ENCODE data around the gene UPK2.
"Not testable (repeated sequence)": the region's sequence is repeated elsewhere in the genome, so short reads cannot be mapped to it uniquely, and the experiment has no call there.

The UPK2 gene

DNA sequence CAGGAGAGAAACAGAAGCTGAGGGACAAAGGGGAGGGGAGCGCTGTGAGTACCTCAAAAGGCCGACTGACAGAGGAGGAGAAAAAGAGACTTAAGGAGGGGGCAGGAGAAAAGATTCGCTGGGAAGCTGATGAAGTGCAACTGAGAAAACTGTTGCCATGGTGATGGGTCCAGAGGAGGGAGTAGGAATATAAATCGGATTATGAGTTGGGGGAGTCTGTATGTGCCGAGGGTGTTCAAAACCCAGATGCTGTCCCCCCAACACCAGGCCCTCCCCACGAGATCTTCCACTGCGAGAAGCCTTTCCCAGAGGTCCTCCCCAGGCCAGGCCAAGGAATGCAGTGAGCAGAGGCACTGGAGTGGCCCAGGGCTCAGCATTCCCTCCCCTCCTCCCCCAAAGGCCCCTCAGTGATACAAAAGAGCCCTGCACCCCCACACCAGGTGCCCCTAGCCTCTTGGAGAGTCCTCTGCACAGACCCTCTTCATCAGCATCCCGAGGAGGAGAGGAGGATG, 16.6 kb upstream of the UPK2 start:
- no peak for DNase-seq

DNA sequence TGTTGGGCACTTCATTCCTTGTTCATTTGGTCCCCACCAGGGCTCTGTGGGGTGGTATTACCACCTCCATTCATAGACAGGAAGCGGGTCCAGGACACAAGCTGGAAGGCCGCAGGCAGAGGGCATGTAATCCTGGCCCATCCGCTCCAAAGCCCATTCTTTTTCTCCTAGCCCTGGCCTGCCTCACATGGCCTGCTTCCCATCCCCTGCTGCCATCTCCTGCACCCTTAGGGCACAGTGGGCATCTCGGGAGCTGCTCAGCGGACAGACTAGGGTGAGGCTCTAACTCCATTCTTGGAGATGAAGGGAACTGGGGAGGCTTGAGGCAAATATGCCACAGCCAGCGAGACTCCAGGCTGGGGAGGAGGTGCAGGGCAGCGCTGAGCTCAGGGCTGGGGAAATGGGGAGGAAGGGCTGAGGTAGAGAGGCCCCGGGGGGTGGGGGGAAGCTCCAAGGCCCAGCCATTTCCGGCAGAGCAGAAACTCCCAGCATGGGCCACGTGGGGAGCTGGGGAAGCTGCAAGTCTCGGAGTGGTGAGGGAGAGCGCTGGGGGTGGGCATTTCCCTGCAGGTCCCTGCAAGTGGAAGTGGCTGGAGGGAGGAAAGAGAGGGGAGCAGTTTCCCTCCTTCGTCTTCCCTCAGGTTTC, 16.0 kb upstream of the UPK2 start:
- no peak for DNase-seq

DNA sequence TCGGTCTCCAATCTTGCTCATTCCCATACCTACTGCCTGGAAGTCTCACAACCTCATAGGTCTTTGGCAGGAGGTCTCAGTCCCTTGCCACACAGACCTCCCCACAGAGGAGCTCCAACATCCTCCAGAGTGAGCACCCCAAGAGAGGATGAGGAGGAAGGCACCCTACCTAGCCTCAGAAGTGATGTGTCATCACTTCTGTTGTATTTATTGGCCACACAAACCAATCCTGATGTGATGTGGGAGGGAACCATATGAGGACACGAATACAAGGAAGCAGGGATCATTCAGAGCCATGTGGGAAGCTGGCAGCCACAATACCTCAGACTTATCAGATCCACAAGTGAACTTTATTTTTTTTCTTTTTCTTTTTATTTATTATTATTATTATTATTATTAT, 9.0 kb upstream of the UPK2 start:
- DNase-seq = no peak

DNA sequence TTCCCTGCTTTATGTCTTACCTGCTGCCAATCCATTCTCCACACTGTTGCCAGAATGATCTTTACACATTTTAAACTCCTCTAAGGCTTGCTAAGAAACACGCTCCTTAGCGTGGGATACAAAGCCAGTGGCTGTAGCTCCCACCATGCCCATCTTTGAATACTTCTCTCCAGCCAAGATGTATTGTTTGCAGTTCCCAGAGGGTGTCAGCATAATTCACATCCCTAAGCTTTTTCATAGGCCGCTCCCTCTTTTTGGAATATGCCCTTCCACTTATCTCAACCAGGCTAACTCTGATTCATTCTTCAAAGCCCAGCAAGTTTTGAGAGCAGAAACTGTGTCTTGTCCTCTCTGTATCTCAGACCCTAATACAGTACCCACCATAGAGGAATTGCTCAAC, 8.1 kb upstream of the UPK2 start:
- DNase-seq = no peak

DNA sequence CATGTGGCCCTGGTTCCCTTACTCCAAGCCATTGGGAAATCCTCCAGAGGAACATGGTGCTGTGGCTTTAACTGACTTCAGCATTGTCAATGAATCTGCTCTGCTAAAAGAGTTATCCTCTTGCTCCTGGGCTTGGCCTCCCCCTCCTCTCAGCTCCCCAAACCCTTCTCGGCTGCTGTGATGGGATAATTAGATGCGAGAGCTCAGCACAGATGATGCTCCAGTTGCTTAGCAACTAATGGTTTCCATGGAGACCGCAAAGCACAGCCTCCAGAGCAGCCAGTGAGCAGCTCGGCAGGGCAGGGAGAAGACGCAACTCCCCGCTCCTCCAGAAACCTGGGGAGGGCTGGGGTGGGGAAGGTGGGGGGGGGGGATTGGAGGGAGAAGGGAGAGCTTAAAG, 2.8 kb upstream of the UPK2 start:
- peak; percentile 43 for DNase-seq

DNA sequence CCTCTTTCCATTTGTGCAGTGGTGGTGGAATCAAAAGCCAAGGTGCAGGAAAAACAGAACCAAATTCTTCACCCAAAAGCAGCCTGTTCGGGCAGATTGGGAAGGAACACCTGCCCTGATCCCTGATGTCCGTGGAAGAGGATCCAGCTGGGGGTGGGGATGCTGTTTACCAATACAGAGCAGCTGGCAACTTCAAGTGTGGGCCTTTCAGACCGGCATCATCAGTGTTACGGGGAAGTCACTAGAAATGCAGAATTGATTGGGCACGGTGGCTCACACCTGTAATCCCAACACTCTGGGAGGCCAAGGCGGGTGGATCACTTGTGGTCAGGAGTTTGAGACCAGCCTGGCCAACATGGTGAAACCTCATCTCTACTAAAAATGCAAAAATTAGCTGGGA, 2.1 kb upstream of the UPK2 start:
- peak; percentile 16 for DNase-seq

DNA sequence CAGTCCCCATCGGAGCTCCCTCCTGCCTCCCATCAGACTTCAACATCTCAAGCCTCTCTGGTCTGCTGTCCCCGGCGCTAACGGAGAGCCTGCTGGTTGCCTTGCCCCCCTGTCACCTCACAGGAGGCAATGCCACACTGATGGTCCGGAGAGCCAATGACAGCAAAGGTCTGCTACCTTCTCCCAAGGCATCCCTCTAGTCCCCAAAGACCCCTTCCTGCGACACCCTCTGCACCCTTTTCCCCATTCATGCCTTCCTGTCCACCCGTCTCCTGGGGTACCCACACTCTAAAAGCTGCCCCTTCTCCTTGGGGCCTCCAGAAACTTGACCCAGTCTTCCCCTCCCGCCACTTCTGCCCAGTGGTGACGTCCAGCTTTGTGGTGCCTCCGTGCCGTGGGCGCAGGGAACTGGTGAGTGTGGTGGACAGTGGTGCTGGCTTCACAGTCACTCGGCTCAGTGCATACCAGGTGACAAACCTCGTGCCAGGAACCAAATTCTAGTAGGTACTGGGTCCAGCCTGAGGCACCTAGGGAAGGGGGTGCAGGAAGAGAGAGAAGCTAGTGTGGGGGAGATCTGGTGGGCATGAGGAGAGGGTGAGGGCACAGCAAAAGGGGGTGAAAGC, 860 bp downstream of the UPK2 start:
- no peak for DNase-seq

DNA sequence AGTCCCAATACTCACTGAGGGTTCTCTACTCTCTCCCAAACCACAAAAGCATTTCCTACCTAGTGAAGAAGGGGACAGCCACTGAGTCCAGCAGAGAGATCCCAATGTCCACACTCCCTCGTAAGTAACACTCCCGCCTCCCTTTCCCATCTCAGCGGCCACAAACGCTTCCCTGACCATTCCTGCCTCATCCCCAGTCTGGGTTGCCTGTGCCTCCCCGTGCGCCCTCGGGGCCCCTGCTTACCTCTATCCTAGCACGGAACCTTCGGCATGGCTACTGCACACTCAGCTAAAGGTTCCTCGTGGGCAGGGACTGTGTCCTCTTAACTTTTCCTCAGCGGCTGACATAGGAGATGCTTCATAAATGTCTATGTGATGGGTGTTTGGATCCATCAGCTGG, 1.5 kb downstream of the UPK2 start:
- DNase-seq = no peak

DNA sequence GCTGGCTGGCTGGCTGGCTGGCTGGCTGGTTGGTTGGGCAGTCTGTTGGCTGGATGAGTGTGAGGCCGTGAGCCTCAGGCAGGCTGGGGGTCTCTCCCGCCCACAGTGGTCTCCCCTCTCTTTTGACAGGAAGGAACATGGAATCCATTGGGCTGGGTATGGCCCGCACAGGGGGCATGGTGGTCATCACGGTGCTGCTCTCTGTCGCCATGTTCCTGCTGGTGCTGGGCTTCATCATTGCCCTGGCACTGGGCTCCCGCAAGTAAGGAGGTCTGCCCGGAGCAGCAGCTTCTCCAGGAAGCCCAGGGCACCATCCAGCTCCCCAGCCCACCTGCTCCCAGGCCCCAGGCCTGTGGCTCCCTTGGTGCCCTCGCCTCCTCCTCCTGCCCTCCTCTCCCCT, 1.9 kb downstream of the UPK2 start:
- DNase-seq = no peak

DNA sequence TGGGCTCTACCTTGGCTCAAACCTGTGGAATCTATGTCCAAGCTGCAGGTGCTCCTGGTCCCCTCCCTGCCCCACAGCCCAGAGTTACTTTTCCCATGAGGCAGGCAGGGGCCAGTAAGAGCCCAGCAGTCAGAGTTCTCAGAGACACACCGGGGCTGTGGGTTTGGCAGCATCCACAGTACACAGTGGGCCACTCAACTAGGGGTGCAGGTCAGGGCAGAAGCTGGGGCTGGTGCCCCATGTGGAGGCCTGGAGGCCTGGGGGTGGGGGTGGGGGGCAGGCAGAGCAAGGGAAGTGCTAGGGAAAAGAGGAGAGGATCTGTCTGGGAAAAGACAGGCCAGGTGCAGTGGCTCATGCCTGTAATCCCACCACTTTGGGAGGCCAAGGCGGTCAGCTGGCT, 2.5 kb downstream of the UPK2 start:
- no peak for DNase-seq

DNA sequence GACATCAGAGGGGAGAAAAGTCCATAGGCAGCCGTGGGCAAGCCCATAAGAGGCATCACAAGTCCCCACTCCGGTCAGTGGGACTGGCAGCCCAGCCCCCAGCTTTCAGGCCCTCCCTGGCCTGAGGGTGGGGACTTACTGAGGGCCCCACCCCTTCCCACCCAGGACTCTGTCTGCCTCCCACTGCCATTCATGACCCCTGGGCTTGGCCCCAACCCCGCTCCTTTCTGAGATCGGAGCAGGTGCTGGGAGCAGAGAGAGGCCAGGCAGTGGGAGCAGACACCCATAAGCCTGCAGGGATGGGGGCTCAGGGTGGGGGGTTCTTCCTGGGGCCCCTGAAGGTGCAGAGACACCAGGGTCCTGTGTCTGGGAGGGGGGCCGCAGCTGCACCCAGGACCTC, 5.1 kb downstream of the UPK2 start:
- DNase-seq = no peak

DNA sequence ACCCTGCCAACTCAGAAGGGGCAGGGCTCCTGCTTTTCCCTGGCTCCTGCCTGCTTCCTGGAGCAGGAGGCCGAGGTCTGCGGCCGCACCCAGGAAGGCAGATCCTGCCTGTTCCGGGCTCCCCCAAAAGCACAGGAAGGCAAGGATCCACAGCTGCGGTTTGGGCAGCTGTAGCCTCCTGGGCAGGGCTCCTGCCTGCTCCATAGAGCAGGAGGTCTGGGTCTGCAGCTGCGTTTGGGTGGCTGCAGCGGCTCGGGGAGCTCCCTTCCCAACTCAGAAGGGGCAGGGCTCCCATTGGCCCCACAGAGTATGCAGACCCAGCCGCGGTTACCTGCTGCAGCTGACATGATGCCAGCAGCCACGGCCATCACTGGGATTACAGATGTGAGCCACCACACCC, 5.5 kb downstream of the UPK2 start:
- DNase-seq = no peak

DNA sequence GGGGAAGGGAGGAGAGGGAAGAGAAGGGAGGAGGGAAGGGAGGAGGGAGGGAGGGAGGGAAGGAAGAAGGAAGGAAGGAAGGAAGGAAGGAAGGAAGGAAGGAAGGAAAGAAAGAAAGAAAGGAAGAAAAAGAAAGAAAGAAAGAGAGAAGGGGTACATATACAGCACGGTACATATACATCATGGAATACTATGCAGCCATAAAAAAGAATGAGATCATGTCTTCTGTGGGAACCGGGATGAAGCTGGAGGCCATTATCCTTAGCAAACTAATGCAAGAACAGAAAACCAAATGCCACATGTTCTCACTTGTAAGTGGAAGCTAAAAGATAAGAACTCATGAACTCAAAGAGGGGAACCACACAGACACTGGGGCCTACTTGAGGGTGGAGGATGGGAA, 13.4 kb downstream of the UPK2 start:
- not testable (repeated sequence) for DNase-seq

DNA sequence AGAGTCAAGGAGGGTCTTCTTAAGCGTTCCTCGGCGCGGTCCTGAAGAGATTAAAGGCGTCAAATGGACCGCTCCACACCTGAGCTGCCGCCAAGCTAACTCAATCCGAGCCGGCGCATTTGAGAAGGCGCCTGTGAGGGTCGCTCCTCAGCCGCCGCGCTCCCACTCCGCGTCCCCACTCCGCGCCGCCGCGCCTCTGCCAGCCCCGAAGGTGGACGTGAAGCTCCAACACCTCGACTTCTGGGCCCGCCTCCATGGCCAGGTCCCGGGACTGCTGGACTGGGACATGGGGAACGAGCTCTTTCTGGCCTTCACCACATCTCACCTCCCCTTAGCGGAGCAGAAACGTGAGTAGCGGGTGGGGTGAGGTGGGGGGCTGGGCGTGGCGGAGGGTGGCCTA, 15.5 kb downstream of the UPK2 start, which contains the start of gene FOXR1:
FOXR1 (plus strand) TSS at position 116 of the 400 bp plus-strand sequence; CDS start at position 287, 171 bp downstream.
- DNase-seq = no peak

DNA sequence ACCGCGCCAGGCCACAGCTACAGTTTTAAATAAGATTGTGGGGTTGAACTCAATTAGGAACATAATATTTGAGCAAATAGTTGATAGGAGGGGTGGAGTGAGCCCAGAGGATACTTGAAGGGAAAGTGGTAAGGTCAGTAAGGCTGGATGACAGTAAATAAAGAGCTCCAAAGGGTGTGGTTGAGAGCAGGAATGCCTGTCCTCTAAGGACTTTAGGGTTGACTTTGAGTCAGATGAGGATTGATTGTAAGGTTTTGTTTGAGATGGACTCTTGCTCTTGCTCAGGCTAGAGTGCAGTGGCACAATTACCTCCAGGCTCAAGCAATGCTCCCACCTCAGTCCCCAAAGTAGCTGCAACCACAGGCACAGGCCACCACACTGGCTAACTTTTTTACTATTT, 17.9 kb downstream of the UPK2 start:
- DNase-seq = no peak

DNA sequence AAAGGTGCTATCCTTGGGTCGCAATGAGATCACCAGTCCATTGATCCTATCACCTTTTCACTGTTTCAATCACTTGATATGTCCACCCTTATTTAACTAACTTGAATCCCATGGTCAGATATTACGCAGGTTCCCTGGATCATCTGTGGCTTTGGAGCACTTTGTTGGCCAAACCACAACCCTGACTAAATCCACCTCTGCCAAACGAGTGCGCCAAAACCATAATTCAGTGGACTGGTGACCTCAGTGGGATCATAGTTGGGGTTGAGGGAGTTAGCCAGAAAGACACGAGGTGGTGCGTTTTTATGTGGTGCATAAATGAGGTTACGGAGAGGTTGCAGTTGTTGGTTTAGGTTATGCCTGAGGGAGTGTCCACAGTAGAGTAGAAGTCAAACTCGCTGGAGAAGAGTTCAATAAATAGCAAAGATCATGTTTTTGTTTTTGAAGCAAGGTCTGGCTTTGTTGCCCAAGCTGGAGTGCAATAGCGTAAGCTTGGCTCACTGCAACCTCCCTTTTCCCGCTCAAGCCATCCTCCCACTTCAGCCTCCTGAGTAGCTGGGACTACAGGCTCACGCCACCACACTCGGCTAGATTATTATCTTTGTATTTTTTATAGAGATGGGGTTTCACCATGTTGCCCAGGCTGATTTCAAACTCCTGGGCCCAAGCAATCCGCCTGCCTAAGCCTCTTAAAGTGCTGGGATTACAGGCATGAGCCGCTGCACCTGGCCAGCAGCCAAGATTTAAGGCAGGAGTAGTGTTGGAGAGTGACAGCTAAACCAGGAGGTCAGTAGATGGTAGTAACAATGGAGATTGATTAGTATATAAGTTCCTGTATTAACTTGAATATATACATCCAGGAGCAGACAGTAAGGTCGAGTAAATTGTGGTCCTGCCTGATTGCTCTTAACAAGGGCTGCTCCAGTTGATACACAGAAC, 19.9 kb downstream of the UPK2 start:
- peak; percentile 27 for DNase-seq

DNA sequence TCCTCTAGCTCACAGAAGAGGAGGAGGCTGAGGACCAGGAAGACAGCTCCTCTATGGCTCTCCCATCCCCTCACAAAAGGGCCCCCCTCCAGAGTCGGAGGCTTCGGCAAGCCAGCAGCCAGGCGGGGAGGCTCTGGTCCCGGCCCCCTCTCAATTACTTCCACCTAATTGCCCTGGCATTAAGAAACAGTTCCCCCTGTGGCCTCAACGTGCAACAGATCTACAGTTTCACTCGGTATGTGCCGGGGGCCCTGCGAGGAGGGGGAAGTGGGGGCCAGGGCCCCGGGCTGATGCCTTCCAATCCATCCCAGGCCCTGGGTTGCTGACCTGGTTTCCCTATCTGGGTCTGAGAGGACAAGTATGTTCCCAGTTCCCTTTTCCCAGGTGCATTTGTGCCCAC, 23.3 kb downstream of the UPK2 start:
- no peak for DNase-seq

DNA sequence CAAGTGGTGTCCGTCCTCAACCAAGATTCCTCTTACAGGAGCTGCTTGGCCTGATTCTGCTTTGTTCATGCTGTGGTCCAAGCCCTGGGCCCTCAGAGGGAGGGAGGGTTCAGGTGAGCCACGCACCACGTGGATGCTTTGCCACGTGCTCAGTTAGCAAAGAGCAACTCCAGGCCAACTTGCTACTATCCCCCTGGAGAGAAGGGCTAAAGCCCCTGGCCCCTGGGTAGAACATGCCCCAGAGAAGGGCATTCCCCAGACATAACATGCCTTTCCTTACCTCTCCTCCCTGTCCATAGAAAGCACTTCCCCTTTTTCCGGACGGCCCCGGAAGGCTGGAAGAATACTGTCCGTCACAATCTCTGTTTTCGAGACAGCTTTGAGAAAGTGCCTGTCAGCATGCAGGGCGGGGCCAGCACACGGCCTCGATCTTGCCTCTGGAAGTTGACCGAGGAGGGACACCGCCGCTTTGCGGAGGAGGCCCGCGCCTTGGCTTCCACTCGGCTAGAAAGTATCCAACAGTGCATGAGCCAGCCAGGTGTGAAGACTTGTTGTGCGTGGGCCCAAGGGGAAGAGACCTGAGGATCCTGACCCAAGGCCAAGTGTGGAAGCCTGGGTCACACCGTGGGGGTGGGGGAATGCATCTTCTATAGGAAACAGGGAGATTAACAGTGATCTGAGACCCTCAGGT, 24.2 kb downstream of the UPK2 start:
- no peak for DNase-seq

DNA sequence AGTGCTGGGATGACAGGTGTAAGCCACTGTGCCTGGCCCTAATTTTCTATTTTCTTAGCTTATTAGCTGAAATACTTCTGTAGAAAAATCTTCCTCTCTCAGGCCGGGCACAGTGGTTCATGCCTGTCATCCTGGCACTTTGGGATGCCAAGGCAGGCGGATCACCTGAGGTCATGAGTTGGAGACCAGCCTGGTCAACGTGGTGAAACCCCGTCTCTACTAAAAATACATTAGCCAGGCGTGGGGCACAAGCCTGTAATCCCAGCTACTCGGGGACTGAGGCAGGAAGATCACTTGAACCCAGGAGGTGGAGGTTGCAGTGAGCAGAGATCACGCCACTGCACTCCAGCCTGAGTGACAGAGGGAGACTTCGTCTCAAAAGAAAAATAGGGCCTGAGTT, 28.2 kb downstream of the UPK2 start:
- DNase-seq = not testable (repeated sequence)

DNA sequence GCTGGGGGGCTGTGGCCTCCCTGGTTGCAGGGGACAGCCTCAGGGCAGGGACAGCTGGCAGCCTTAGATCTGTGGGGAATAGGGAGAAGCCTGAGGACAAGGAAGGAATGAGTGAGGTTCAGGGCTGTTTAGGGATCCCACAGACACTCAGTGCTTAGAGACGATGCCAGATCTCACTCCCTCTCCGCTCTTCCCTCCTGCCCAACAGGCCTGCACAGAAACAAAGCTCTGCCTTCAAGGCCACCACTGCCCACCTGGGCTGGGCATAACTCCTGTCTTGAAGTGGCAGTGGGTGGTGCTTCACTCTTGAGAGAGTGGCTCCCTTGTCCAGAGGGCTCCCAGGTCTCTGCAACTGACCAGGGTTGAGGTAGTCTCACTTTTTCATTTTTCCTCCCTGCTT, 28.7 kb downstream of the UPK2 start:
- no peak for DNase-seq

DNA sequence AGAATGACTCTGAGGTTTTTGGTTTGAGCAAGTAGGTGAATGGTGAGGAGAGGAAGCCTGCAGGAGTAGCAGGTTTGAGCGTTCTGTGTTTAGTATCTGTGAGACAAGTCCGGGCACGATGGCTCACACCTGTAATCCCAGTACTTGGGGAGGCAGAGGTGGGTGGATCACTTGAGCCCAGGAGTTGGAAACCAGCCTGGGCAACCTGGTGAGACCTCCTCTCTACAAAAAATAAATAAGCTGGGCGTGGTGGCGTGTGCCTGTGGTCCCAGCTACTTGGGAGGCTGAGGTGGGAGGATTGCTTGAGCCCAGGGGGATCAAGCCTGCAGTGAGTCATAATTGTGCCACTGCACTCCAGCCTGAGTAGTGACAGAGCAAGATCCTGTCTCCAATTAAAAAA, 32.2 kb downstream of the UPK2 start:
- DNase-seq = peak; percentile 72

DNA sequence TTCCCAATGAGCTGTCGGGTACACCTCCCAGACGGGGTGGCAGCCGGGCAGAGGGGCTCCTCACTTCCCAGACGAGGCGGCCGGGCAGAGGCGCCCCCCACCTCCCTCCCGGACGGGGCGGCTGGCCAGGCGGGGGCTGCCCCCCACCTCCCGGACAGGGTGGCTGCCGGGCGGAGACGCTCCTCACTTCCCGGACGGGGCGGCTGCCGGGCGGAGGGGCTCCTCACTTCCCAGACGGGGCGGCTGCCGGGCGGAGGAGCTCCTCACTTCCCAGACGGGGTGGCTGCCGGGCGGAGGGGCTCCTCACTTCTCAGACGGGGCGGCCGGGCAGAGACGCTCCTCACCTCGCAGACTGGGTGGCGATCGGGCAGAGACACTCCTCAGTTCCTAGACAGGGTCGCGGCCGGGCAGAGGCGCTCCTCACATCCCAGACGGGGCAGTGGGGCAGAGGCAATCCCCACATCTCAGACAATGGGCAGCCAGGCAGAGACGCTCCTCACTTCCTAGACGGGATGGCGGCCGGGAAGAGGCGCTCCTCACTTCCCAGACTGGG, 35.5 kb downstream of the UPK2 start:
- not testable (repeated sequence) for DNase-seq

Measured in NCI-H510A (cell line).